SK-N-SH treated with all-trans-retinoic acid at 6 μM for 48 hours (cell line): Measurements from ENCODE around the gene PANX2.

Experiments
- ARNTL ChIP-seq: fragments of 450-650 bp; formaldehyde crosslinking; IDR thresholded peaks from 2 replicates; pipeline ENCODE4 v1.5.0; 2020; ENCODE audit warnings: low read depth, mild to moderate bottlenecking, moderate library complexity, borderline replicate concordance
- BACH2 ChIP-seq: fragments of 250-450 bp; sonication (Bioruptor Pico); IDR thresholded peaks from 2 replicates; pipeline ENCODE4 v1.9.0; 2021; ENCODE audit warnings: mild to moderate bottlenecking, borderline replicate concordance
- ISL1 ChIP-seq: fragments of 250-450 bp; sonication (Bioruptor Pico); IDR thresholded peaks from 2 replicates; pipeline ENCODE4 v2.1.2; 2022; ENCODE audit warnings: mild to moderate bottlenecking, moderate library complexity
- OSR1 ChIP-seq: fragments of 250-450 bp; sonication (Bioruptor Pico); IDR thresholded peaks from 2 replicates; pipeline ENCODE4 v1.8.0; 2022; ENCODE audit warnings: moderate library complexity, mild to moderate bottlenecking, inconsistent platforms
- PPARA ChIP-seq: fragments of 250-450 bp; sonication (Bioruptor Pico); IDR thresholded peaks from 2 replicates; pipeline ENCODE4 v1.5.0; 2020; ENCODE audit warnings: mild to moderate bottlenecking, borderline replicate concordance
- RARB ChIP-seq: fragments of 250-450 bp; sonication (Bioruptor Pico); IDR thresholded peaks from 2 replicates; pipeline ENCODE4 v1.8.0; 2021; ENCODE audit warnings: mild to moderate bottlenecking, moderate library complexity
- SNAI2 ChIP-seq: fragments of 250-450 bp; sonication (Bioruptor Pico); IDR thresholded peaks from 2 replicates; pipeline ENCODE4 v1.5.0; 2020; ENCODE audit warnings: mild to moderate bottlenecking, moderate library complexity
- ZC3H10 ChIP-seq: fragments of 250-450 bp; sonication (Bioruptor Pico); IDR thresholded peaks from 2 replicates; pipeline ENCODE4 v1.5.1; 2021; ENCODE audit warnings: mild to moderate bottlenecking, moderate library complexity
- ZFP3 ChIP-seq: fragments of 250-450 bp; sonication (Bioruptor Pico); IDR thresholded peaks from 2 replicates; pipeline ENCODE4 v1.5.0; 2020; ENCODE audit warnings: mild to moderate bottlenecking, moderate library complexity
- ZNF565 ChIP-seq: fragments of 450-650 bp; formaldehyde crosslinking; conservative IDR thresholded peaks from 2 replicates; pipeline ENCODE4 v1.5.0; 2020; ENCODE audit warnings: low read depth, mild to moderate bottlenecking, moderate library complexity
- ZNF70 ChIP-seq: fragments of 450-650 bp; formaldehyde crosslinking; IDR thresholded peaks from 2 replicates; pipeline ENCODE4 v1.5.0; 2020; ENCODE audit warnings: mild to moderate bottlenecking, moderate library complexity
- TF ChIP-seq, protein P1 (sequence below): fragments of 250-450 bp; sonication (Bioruptor Pico); IDR thresholded peaks from 2 replicates; pipeline ENCODE4 v1.5.1; 2020; ENCODE audit warnings: low read depth, mild to moderate bottlenecking, moderate library complexity
- TF ChIP-seq, protein P2 (sequence below): fragments of 250-450 bp; sonication (Bioruptor Pico); IDR thresholded peaks from 2 replicates; pipeline ENCODE4 v1.8.0; 2020; ENCODE audit warnings: mild to moderate bottlenecking, moderate library complexity, borderline replicate concordance
- TF ChIP-seq, protein P3 (sequence below): fragments of 250-450 bp; sonication (Bioruptor Pico); IDR thresholded peaks from 2 replicates; pipeline ENCODE4 v1.8.0; 2021; ENCODE audit warnings: low read depth, mild to moderate bottlenecking, moderate library complexity, borderline replicate concordance

DNA sequence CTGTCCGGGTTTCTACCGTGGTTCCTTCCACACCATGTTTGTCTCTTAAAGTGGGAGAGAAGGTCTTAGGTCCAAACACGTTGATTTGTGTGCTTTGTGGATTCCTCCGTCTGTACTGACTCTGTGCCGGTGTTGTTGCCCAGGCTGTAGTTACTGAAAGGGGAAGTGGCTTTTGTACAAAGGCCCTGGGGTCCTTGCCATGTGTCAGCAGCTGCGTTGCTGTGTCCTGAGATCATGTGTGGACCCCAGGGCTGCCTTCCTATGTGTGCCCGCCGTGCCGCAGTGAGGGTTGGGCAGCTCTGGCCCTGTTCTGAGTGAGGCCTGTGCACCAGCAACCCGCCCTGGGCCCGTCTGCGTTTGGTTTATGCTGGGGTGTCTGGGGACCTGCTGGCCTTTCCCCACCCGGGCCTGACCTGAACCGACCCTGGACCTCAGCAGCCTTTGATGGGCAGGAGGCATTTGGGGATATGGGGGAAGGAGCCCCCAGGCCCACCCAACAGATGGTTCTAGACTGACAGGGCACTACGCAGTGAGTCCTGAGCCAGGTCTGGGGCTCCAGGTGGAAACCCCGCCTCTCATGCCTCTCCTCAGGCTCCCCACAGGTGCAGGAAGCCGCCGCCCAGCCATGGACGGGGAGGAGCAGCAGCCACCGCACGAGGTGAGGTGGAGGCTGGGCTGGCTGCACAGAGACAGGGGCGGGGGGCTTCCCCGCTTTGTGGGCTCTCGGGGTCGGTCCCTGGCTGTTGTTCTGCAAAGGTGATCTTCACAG is 22.1 kb downstream of the PANX2 start:
- TF ChIP-seq ISL1 (CRISPR knock-in tag) (no peak), ZNF565 (CRISPR knock-in tag) (no peak), BACH2 (CRISPR knock-in tag) (no peak), PPARA (no peak), ARNTL (CRISPR knock-in tag) (no peak), ZFP3 (CRISPR knock-in tag) (no peak), OSR1 (CRISPR knock-in tag) (no peak), ZNF70 (no peak), SNAI2 (CRISPR knock-in tag) (no peak), RARB (CRISPR knock-in tag) (no peak), ZC3H10 (CRISPR knock-in tag) (no peak)
- TF ChIP-seq, protein P1, sequence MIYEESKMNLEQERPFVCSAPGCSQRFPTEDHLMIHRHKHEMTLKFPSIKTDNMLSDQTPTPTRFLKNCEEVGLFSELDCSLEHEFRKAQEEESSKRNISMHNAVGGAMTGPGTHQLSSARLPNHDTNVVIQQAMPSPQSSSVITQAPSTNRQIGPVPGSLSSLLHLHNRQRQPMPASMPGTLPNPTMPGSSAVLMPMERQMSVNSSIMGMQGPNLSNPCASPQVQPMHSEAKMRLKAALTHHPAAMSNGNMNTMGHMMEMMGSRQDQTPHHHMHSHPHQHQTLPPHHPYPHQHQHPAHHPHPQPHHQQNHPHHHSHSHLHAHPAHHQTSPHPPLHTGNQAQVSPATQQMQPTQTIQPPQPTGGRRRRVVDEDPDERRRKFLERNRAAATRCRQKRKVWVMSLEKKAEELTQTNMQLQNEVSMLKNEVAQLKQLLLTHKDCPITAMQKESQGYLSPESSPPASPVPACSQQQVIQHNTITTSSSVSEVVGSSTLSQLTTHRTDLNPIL (CRISPR knock-in tag): no peak
- TF ChIP-seq, protein P2, sequence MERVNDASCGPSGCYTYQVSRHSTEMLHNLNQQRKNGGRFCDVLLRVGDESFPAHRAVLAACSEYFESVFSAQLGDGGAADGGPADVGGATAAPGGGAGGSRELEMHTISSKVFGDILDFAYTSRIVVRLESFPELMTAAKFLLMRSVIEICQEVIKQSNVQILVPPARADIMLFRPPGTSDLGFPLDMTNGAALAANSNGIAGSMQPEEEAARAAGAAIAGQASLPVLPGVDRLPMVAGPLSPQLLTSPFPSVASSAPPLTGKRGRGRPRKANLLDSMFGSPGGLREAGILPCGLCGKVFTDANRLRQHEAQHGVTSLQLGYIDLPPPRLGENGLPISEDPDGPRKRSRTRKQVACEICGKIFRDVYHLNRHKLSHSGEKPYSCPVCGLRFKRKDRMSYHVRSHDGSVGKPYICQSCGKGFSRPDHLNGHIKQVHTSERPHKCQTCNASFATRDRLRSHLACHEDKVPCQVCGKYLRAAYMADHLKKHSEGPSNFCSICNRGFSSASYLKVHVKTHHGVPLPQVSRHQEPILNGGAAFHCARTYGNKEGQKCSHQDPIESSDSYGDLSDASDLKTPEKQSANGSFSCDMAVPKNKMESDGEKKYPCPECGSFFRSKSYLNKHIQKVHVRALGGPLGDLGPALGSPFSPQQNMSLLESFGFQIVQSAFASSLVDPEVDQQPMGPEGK: no peak
- TF ChIP-seq, protein P3, sequence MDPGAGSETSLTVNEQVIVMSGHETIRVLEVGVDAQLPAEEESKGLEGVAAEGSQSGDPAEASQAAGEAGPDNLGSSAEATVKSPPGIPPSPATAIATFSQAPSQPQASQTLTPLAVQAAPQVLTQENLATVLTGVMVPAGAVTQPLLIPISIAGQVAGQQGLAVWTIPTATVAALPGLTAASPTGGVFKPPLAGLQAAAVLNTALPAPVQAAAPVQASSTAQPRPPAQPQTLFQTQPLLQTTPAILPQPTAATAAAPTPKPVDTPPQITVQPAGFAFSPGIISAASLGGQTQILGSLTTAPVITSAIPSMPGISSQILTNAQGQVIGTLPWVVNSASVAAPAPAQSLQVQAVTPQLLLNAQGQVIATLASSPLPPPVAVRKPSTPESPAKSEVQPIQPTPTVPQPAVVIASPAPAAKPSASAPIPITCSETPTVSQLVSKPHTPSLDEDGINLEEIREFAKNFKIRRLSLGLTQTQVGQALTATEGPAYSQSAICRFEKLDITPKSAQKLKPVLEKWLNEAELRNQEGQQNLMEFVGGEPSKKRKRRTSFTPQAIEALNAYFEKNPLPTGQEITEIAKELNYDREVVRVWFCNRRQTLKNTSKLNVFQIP (CRISPR knock-in tag): no peak
